ENCODE measurements around the gene PHLDB2. TPM values are rescaled to one million over a fixed set of nuclear protein-coding genes. Genes with fewer than 3 reads are reported as not detected.
"Not testable (repeated sequence)": the region's sequence is repeated elsewhere in the genome, so short reads cannot be mapped to it uniquely, and the experiment has no call there.

The PHLDB2 gene
- total RNA-seq, 4 donors from 2014 or later: 12.9 to 34.7 (median 27.1) TPM

DNA sequence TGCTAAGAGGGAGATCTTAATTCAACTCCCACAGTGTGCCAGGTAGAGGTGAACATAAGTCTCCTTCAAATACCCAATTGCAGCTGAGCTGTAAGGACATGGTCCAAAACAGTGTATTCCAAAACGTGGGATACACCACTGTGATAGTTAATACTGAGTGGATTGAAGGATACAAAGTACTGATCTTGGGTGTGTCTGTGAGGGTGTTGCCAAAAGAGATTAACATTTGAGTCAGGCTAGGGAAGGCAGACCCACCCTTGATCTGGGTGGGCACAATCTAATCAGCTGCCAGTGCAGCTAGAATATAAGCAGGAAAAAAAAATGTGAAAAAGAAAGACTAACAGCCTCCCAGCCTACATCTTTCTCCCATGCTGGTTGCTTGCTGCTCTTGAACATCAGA lies 45.1 kb upstream of the PHLDB2 start:
- intact Hi-C loops (cut with DNase I): no loop called here
- DNase-seq: no peak
- Histone ChIP-seq H3K4me3 (replicated peaks in 1 of 3) (no peak overlapping the region), H3K4me1 (no peaks in the 10 kb centered on the region), H3K36me3 (no peaks in the 10 kb centered on the region), H3K27ac (no peak overlapping the region), H3K27me3 (no peaks in the 10 kb centered on the region), H3K9me3 (no peaks in the 10 kb centered on the region)
- WGBS, 2 donors: 75 to 77% methylated on average over 1 of the region's 1 CpG
- TF ChIP-seq POLR2A (IDR thresholded peaks at IDR 0.05): no peak
- TF ChIP-seq, protein P1, sequence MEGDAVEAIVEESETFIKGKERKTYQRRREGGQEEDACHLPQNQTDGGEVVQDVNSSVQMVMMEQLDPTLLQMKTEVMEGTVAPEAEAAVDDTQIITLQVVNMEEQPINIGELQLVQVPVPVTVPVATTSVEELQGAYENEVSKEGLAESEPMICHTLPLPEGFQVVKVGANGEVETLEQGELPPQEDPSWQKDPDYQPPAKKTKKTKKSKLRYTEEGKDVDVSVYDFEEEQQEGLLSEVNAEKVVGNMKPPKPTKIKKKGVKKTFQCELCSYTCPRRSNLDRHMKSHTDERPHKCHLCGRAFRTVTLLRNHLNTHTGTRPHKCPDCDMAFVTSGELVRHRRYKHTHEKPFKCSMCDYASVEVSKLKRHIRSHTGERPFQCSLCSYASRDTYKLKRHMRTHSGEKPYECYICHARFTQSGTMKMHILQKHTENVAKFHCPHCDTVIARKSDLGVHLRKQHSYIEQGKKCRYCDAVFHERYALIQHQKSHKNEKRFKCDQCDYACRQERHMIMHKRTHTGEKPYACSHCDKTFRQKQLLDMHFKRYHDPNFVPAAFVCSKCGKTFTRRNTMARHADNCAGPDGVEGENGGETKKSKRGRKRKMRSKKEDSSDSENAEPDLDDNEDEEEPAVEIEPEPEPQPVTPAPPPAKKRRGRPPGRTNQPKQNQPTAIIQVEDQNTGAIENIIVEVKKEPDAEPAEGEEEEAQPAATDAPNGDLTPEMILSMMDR (IDR thresholded peaks at IDR 0.05): no peak

DNA sequence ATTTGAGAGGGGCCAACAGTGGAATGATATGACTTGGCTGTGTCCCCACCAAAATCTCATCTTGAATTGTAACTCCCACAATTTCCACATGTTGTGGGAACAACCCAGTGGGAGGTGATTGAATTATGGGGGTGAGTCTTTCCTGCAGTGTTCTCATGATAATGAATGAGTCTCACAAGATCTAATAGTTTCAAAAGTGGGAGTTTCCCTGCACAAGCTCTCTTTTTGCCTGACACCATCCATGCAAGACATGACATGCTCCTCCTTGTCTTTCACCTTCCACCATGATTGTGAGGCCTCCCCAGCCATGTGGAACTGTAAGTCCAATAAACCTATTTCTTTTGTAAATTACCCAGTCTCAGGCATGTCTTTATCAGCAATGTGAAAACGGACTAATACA lies 42.3 kb upstream of the PHLDB2 start:
- H3K9me3 ChIP-seq; H3K27me3 ChIP-seq; H3K36me3 ChIP-seq; intact Hi-C loops (cut with DNase I); H3K27ac ChIP-seq; H3K4me3 ChIP-seq (replicated peaks in 1 of 3); H3K4me1 ChIP-seq; DNase-seq: not testable (repeated sequence)
- WGBS, 2 donors: 70 to 89% methylated on average over 1 of the region's 1 CpG

DNA sequence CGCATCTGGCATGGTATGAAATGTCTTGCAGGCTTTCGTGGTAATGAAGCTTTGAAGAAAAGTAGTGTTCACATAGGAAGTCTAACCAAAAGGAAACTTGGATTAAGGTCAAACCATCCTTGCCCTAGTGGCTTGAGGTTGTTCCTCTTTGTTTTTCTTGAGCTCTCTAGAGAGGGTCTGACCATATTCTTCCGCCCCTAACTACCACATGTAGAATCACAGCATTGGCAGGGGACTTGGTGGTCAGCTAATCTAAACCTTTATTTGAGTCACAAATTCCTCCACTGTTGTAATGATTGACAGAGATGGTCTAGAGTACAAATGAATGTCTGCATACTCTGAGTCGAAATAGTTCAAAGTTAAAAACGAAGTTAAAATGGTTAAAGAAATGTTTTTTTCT lies 39.1 kb upstream of the PHLDB2 start:
- TF ChIP-seq, protein P1 (IDR thresholded peaks at IDR 0.05): no peak
- TF ChIP-seq POLR2A (IDR thresholded peaks at IDR 0.05): no peak
- 83 to 87% methylated on average over 5 of the region's 5 CpGs for WGBS, 2 donors
- H3K4me3 ChIP-seq (replicated peaks in 1 of 3): no peak overlapping the region

DNA sequence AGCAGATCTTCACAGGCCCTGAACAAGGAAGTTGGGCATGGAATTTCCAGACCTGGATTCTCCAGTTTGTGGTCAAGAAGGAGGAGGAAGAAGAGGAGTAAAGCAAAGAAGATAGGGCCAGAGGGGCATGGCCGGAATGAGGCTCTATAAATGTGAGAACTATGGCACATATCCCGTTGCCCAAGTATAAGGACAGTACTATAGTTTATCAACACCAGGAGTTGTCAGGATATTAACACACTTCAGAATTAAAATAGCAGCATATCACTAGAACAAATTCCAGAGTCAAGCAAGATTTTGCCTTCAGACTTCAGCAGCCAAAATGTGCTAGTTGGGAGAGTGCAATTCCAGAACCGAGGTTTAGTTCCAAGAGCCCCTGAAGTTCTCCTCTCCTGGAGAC lies 38.4 kb upstream of the PHLDB2 start:
- Histone ChIP-seq H3K9me3 (no peaks in the 10 kb centered on the region), H3K36me3 (no peaks in the 10 kb centered on the region), H3K4me3 (replicated peaks in 1 of 3) (no peak overlapping the region), H3K4me1 (no peaks in the 10 kb centered on the region), H3K27me3 (no peaks in the 10 kb centered on the region), H3K27ac (no peak overlapping the region)
- DNase-seq: no peak
- 91 to 92% methylated on average over 3 of the region's 3 CpGs for WGBS, 2 donors
- intact Hi-C loops (cut with DNase I): no loop called here
- TF ChIP-seq POLR2A (IDR thresholded peaks at IDR 0.05): no peak
- TF ChIP-seq, protein P1 (IDR thresholded peaks at IDR 0.05): no peak

More for the DNA sequence above, 39.1 kb upstream of the PHLDB2 start:
- no peaks in the 10 kb centered on the region for H3K9me3 ChIP-seq
- no peaks in the 10 kb centered on the region for H3K27me3 ChIP-seq
- DNase-seq: no peak
- intact Hi-C loops (cut with DNase I): no loop called here
- H3K27ac ChIP-seq: no peak overlapping the region
- H3K36me3 ChIP-seq: no peaks in the 10 kb centered on the region
- no peaks in the 10 kb centered on the region for H3K4me1 ChIP-seq

DNA sequence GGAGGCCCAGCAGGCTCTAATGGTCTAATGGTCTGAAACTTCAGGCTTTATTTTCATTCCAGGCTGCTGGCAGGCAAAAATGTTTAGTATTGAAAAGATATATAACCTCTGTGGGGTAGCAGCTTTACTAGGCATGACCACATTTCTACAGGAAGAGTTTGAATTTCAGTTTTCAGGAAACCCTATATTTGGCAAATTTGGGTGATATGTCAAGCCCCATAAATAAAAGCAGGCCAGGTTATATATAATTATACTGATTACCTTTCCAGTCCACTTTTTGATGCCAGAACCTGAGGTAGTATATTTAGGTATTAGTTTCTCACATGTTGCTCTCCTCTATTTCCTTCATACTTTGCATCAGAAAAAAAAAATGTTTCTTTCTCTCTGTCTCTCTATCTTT lies 37.2 kb upstream of the PHLDB2 start:
- Histone ChIP-seq H3K36me3 (no peaks in the 10 kb centered on the region), H3K4me3 (replicated peaks in 1 of 3) (no peak overlapping the region), H3K4me1 (no peaks in the 10 kb centered on the region), H3K27ac (no peak overlapping the region), H3K9me3 (no peaks in the 10 kb centered on the region), H3K27me3 (no peaks in the 10 kb centered on the region)
- no peak for DNase-seq
- TF ChIP-seq, protein P1 (IDR thresholded peaks at IDR 0.05): no peak
- no peak for TF ChIP-seq POLR2A (IDR thresholded peaks at IDR 0.05)
- intact Hi-C loops (cut with DNase I): no loop called here

DNA sequence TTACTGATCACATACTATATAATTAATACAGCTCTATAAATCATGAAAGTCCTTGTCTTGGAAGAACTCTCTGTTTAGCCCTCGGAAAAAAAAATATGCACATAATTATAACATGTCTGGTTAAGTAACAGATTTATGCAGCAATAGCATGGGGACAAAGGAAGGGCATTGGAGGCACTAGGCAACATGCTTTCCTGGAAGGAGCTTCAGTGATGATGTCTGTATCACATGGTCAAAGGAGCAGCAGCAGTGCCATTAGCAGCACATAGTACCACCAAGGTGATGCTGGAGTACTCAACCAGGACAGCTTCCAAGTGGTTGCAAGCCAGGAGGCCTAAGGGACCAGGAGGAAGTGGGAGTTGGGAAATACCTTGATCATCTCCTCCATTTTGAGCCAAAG lies 36.3 kb upstream of the PHLDB2 start:
- WGBS, 2 donors: 93 to 96% methylated on average over 1 of the region's 1 CpG
- no peaks in the 10 kb centered on the region for H3K4me1 ChIP-seq
- intact Hi-C loops (cut with DNase I): no loop called here
- no peak overlapping the region for H3K4me3 ChIP-seq (replicated peaks in 1 of 3)
- no peak for TF ChIP-seq POLR2A (IDR thresholded peaks at IDR 0.05)
- TF ChIP-seq, protein P1 (IDR thresholded peaks at IDR 0.05): no peak
- no peak for DNase-seq
- H3K36me3 ChIP-seq: no peaks in the 10 kb centered on the region
- H3K9me3 ChIP-seq: no peaks in the 10 kb centered on the region
- no peak overlapping the region for H3K27ac ChIP-seq
- H3K27me3 ChIP-seq: no peaks in the 10 kb centered on the region
